Spleen (tissue), 7 donors: Measurements from ENCODE around the gene WDR74.

ENCODE experiments used
- POLR2A ChIP-seq, 3 donors: fragments of 450-650 bp; IDR thresholded peaks; one replicate each; pipeline ENCODE4 v1.5.1; 2017; ENCODE audit warnings: antibody characterized with exemption in 3 of 3, mild to moderate bottlenecking in 1 of 3
- POLR2AphosphoS5 ChIP-seq, 3 donors: sonication (generic); formaldehyde crosslinking; IDR thresholded peaks; one replicate each; pipeline ENCODE4 v1.5.1; 2017; ENCODE audit warnings: antibody characterized with exemption in 3 of 3
- TF ChIP-seq, protein P1 (sequence below), 11 experiments: fragments of 200-600 bp in 7 of 11; fragments of 450-650 bp in 4 of 11; sonication (generic) in 4 of 11; IDR thresholded peaks in 8 of 11; conservative IDR thresholded peaks in 3 of 11; 1 replicate in 7 of 11; 2 replicates in 4 of 11; pipeline versions ENCODE4 v1.4.0 to v1.8.0; 2016 to 2021; ENCODE audit warnings: antibody characterized with exemption in 11 of 11, inconsistent platforms in 4 of 11, mild to moderate bottlenecking in 1 of 11
- donor health status: DM: no; HTN: no; CAD: no; lungs with moderate emphysema.
- donor health status: DM: no; HTN: no; CAD: no.
- donor health status: DM: no; HTN: no; CAD: no.

DNA sequence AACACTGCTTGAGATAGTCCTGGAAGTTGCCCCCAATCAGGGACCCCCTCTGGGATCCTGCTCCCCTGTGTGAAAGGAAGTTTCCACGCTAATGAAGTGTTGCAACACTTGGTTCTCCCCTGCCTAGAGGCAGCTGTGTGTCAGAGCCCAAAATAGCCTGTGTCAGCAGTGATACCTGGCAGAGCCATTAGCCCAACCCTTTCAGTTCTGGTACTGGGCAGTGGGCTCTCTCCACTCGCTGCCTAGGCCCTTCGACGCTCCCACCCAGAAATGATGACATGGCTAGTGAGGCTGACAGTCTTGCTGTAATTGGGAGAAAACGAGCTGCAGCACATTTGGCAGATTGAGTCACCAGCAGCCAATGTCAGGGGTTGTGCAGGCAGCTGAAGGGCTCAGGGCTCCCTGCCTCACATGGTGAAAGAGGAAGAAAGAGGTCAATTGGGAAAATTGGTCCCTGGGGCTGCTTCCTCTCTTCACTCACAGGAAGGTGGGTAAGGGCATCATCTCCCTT, 32.7 kb downstream of the WDR74 start:
- TF ChIP-seq, protein P1, sequence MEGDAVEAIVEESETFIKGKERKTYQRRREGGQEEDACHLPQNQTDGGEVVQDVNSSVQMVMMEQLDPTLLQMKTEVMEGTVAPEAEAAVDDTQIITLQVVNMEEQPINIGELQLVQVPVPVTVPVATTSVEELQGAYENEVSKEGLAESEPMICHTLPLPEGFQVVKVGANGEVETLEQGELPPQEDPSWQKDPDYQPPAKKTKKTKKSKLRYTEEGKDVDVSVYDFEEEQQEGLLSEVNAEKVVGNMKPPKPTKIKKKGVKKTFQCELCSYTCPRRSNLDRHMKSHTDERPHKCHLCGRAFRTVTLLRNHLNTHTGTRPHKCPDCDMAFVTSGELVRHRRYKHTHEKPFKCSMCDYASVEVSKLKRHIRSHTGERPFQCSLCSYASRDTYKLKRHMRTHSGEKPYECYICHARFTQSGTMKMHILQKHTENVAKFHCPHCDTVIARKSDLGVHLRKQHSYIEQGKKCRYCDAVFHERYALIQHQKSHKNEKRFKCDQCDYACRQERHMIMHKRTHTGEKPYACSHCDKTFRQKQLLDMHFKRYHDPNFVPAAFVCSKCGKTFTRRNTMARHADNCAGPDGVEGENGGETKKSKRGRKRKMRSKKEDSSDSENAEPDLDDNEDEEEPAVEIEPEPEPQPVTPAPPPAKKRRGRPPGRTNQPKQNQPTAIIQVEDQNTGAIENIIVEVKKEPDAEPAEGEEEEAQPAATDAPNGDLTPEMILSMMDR (IDR thresholded peaks at IDR 0.05 in 8 of 11, conservative IDR thresholded peaks at IDR 0.05 in 3 of 11): no peak
- TF ChIP-seq POLR2A (IDR thresholded peaks at IDR 0.05): no peak
- TF ChIP-seq POLR2AphosphoS5 (IDR thresholded peaks at IDR 0.05): peak in 2 of 3 donors; percentile 45 to 50
